HG03571 (cell line): ENCODE results near the gene LRRC61.
"Not testable (repeated sequence)": the region's sequence is repeated elsewhere in the genome, so short reads cannot be mapped to it uniquely, and the experiment has no call there.

Experiments
- ATAC-seq: cut with Tn5 transposase; IDR thresholded peaks from one replicate; pipeline ENCODE4 v1.9.1; 2021; ENCODE audit not compliant: unreplicated experiment

Gene LRRC61

DNA sequence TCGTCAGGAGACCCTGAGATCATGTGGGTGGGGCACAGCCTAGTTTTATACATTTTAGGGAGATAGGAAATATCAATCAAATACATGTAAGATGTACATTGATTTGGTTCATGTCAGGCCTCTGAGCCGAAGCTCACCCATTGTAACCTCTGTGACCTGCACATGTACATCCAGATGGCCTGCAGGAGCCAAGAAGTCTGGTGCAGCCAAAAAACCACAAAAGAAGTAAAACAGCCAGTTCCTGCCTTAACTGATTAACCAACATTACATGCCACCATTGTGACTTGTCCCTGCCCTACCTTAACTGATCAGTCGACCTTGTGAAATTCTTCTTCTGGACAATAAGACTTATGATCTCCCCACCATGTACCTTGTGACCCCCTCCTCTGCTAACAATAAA is 16.0 kb upstream of the LRRC61 start:
- ATAC-seq, result no peak

DNA sequence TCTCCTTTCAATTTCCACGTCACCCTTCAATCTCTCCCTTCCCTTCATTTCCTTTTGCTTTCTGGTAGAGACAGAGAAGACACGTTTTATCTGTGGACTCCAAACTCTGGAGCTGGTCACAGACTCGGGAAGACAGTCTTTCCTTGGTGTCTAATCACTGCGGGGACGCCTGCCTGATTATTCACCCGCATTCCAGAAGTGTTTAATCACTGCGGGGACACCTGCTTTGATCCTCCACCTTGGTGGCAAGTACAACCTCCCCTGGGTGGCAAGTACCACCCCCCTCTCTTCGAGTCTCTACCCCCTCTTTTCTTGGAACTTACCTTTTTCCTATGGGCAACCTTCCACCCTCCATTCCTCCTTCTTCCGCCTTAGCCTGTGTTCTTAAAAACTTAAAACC is 15.3 kb upstream of the LRRC61 start:
- ATAC-seq, result no peak

DNA sequence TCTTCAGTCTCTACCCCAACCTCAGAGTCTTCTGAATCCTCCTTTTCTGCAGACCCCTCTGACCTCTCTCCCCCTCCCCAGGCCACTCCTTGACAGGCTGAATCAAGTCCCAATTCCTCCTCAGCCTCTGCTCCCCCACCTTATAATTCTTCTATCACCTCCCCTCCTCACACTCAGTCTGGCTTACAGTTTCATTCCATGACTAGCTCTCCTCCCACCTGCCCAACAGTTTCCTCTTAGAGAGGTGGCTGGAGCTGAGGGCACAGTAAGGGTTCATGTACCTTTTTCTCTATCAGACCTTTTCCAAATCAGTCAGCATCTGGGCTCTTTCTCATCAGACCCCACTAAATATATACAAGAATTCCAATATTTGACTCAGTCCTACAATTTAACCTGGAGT is 14.6 kb upstream of the LRRC61 start:
- no peak for ATAC-seq

GRCh38 chr7:150311146-150311545 is 12.0 kb upstream of the LRRC61 start:
- no peak for ATAC-seq

DNA sequence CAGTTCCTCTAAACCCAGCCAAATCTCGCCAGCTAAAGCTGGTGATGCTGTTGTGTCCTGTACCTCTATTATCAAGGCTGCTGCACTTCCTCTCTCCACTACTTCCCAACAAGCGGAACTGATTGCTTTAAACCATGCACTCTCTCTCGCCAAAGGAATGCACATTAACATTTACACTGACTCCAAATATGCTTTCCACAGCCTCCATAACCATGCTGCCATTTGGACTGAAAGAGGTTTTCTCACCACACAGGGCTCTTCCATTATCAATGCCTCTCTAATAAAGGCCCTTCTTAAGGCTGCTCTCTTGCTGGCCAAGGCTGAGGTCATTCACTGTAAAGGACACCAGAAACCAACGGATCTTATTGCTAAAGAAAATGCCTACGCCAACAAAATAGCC is 11.4 kb upstream of the LRRC61 start:
- no peak for ATAC-seq

DNA sequence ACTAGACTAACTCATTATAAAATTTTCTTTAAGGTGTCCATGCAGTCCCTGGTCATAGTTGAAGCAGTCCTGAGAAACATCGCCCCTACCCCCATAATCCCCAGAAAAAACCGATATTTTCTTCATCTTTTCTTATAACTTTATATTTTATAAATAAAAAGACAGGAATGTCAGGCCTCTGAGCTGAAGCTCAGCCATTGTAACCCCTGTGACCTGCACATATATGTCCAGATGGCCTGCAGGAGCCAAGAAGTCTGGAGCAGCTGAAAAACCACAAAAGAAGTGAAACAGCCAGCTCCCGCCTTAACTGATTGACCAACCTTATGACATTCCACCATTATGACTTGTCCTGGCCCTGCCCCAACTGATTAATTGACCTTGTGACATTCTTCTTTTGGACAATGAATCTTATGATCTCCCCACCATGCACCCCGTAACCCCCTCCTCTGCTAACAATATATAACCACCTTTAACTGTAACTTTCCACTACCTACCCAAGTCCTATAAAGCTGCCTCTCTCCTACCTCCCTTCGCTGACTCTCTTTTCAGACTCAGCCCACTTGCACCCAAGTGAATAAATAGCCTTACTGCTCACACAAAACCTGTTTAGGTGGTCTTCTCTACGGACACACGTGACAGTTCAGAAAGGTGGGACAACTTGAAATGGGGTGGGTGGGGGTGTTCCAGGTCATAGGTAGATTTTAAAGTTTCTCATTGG is 10.3 kb upstream of the LRRC61 start:
- ATAC-seq, result not testable (repeated sequence)

GRCh38 chr7:150313367-150313809 is 9.8 kb upstream of the LRRC61 start:
- no peak for ATAC-seq

DNA sequence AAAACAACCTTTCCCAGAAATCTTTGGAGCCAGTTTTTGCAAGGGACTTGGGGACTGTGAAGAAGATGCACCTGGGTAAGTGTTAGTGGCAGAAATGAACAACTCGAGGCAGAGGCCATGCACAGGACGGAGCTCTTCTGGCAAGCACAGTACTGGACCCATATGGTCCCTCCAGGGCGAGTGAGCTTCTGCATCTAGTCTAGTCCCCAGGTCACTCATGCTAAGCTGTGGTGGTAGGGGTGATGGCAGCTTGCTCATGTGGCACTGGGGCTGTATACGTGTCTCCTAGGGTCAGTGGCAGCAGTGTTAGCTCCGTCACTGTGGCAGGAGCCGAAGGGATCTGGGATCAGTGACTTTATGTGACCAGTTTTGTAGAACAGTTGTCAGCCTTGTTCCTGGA is 9.3 kb upstream of the LRRC61 start:
- ATAC-seq, result no peak

DNA sequence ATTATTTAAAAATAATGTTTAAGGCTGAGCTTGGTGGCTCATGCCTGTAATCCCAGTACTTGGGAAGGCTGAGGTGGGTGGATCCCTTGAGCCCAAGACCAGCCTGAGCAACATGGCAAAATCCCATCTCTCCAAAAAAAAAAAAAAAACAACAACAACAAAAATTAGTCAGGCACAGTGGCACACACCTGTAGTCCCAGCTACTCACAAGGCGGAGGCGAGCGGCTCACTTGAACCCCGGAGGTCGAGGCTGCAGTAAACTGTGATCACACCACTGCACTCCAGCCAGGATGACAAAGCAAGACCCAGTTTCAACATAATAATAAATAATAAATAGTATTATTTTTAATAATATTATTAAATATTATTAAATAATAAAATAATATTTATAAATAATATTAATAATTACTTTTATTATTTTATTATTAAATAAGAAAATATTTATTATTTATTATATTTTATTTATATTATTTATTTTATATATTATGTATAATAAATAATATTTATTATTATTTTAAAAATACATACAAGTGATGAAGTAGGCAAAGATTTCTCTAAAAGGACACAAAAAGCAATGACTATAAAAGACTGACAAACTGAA is 8.4 kb upstream of the LRRC61 start:
- ATAC-seq, result no peak

GRCh38 chr7:150316987-150317386 is 6.2 kb upstream of the LRRC61 start:
- not testable (repeated sequence) for ATAC-seq

DNA sequence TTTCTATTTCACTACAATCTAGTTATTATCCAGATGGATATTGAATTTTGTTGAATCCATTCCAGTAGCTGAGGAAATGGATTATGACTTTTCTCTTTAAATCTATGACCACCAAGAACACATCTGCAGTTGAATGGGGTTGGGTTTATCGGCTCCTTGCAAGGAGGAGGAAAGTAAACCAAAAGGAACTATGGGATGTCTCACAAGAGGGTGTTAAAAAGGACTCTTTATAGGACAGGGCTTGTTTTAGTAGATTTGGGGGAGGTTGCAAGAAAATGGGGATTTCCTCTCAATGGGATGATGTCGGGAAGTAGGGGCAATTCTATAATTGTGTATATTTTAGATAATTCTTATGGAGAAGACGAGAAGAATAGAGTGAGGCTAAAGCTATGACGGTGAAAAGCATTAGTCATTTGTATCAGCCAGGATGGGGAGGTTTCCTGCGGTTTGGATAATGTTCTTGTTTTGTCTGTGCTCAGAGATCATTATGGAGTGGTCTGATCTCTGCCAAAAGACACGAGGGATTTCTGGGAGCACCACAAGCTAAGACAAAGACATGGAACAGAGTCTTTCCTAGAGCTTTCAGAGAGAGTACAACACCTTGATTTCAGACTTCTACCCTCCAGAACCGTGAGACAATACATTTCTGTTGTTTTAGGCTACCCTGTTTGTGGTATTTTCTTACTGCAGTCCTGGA is 5.3 kb upstream of the LRRC61 start:
- ATAC-seq, result no peak

GRCh38 chr7:150321788-150322113 is 1.4 kb upstream of the LRRC61 start:
- no peak for ATAC-seq

- ATAC-seq, result no peak
These were observed 882 bp upstream of the LRRC61 start for GRCh38 chr7:150322114-150322832.

- no peak for ATAC-seq
These were observed 672 bp downstream of the LRRC61 start for GRCh38 chr7:150323682-150324372.

- no peak for ATAC-seq
These were observed 1.3 kb downstream of the LRRC61 start for GRCh38 chr7:150324373-150324961.

- no peak for ATAC-seq
These were observed 2.0 kb downstream of the LRRC61 start for GRCh38 chr7:150325110-150325611.

DNA sequence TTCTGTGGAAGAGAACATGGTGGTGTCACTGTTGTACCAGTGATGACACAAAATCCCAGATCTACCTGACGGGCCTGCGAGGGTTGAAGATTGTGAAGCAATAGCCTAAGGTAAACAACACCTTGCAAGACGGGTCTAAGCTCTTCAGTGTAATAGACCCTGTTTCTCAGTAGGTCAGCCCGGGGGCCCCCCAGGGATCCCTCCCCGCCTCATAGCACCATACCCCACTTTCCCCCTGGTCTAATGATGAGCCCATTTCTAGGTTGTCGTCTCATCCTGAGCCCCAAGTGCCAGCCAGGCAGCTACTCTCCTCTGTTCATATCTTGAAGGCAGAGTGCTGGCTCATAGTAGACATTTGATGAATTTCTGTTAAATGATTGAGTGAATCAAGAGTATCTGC is 2.7 kb downstream of the LRRC61 start:
- ATAC-seq, result no peak

- no peak for ATAC-seq
These were observed 3.6 kb downstream of the LRRC61 start for GRCh38 chr7:150326657-150327268.

- no peak for ATAC-seq
These were observed 4.2 kb downstream of the LRRC61 start for GRCh38 chr7:150327308-150327707.
